Measurements from ENCODE around the gene P4HA3. TPM values are rescaled to one million over a fixed set of nuclear protein-coding genes. Genes with fewer than 3 reads are reported as not detected.

P4HA3 gene
- total RNA-seq, 3 donors from 2014 or later (not counting 1 experiment from before 2014, with no cell fraction given): not detected

- ATAC-seq: no peak
- H3K9me3 Mint-ChIP-seq: no peaks in the 10 kb centered on the region
Measured at GRCh38 chr11:74253361-74253760, 58.1 kb downstream of the P4HA3 start.

DNA sequence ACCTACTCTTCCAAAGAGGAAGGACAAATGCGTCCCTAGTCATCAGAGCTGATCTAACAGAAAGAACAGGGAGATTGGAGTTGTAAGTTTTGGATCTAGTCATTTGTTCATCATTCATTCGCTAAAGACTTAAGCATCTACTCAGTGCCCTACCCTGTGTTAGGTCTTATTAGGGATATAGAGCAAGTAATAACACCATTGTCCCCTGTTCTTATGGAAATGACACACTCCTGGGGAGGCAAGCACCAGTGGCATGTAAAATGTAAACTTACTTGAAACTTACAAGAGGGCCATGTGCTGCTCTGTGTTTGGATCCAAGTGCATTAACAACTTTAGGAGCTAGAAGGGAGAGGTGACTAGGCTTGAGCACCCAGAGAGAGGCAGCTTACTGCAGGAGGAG lies 61.9 kb downstream of the P4HA3 start:
- H3K4me3 ChIP-seq (ENCODE audit: low read length): no peak overlapping the region
- H3K9me3 ChIP-seq (ENCODE audit: control insufficient read depth, insufficient read depth, low read length): no peaks in the 10 kb centered on the region
- Mint-ChIP-seq H3K4me1 (no peaks in the 10 kb centered on the region), H3K27me3 (ENCODE audit: low read depth in 2 of 2) (no peaks in the 10 kb centered on the region), H3K36me3 (peaks cover 11% of the 10 kb centered on the region), H3K9me3 (no peaks in the 10 kb centered on the region), H3K27ac (no peak overlapping the region), H3K4me3 (no peak overlapping the region)
- no peak overlapping the region for H3K27ac ChIP-seq (ENCODE audit: low read length)
- WGBS (ENCODE audit: insufficient coverage): 100% methylated on average over 1 of the region's 2 CpGs
- H3K27me3 ChIP-seq (ENCODE audit: control insufficient read depth, insufficient read depth, low read length): no peaks in the 10 kb centered on the region
- DNase-seq (no peak), ATAC-seq (no peak)
- peaks cover 33% of the 10 kb centered on the region for H3K36me3 ChIP-seq (ENCODE audit: control insufficient read depth, insufficient read depth, low read length)
- H3K4me1 ChIP-seq (ENCODE audit: control insufficient read depth, insufficient read depth, low read length): no peaks in the 10 kb centered on the region
- TF ChIP-seq, protein P1, sequence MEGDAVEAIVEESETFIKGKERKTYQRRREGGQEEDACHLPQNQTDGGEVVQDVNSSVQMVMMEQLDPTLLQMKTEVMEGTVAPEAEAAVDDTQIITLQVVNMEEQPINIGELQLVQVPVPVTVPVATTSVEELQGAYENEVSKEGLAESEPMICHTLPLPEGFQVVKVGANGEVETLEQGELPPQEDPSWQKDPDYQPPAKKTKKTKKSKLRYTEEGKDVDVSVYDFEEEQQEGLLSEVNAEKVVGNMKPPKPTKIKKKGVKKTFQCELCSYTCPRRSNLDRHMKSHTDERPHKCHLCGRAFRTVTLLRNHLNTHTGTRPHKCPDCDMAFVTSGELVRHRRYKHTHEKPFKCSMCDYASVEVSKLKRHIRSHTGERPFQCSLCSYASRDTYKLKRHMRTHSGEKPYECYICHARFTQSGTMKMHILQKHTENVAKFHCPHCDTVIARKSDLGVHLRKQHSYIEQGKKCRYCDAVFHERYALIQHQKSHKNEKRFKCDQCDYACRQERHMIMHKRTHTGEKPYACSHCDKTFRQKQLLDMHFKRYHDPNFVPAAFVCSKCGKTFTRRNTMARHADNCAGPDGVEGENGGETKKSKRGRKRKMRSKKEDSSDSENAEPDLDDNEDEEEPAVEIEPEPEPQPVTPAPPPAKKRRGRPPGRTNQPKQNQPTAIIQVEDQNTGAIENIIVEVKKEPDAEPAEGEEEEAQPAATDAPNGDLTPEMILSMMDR (IDR thresholded peaks at IDR 0.05): no peak
- intact Hi-C loops (cut with micrococcal nuclease): no loop called here

More at GRCh38 chr11:74253361-74253760, 58.1 kb downstream of the P4HA3 start:
- intact Hi-C loops (cut with micrococcal nuclease): no loop called here
- TF ChIP-seq, protein P1 (IDR thresholded peaks at IDR 0.05): no peak
- H3K27me3 ChIP-seq (ENCODE audit: control insufficient read depth, insufficient read depth, low read length): no peaks in the 10 kb centered on the region
- Mint-ChIP-seq H3K27ac (no peak overlapping the region), H3K4me1 (no peaks in the 10 kb centered on the region), H3K36me3 (peaks cover 7% of the 10 kb centered on the region), H3K27me3 (ENCODE audit: low read depth in 2 of 2) (no peaks in the 10 kb centered on the region), H3K4me3 (no peak overlapping the region)
- WGBS (ENCODE audit: insufficient coverage): 98% methylated on average over 8 of the region's 8 CpGs
- no peak for DNase-seq
- H3K27ac ChIP-seq (ENCODE audit: low read length): no peak overlapping the region
- peaks cover 21% of the 10 kb centered on the region for H3K36me3 ChIP-seq (ENCODE audit: control insufficient read depth, insufficient read depth, low read length)
- H3K4me3 ChIP-seq (ENCODE audit: low read length): no peak overlapping the region
- no peaks in the 10 kb centered on the region for H3K4me1 ChIP-seq (ENCODE audit: control insufficient read depth, insufficient read depth, low read length)
- no peaks in the 10 kb centered on the region for H3K9me3 ChIP-seq (ENCODE audit: control insufficient read depth, insufficient read depth, low read length)

GRCh38 chr11:74248469-74248868 lies 63.0 kb downstream of the P4HA3 start:
- H3K9me3 ChIP-seq (ENCODE audit: control insufficient read depth, insufficient read depth, low read length): no peaks in the 10 kb centered on the region
- H3K36me3 ChIP-seq (ENCODE audit: control insufficient read depth, insufficient read depth, low read length): peaks cover 29% of the 10 kb centered on the region
- Mint-ChIP-seq H3K4me3 (no peak overlapping the region), H3K36me3 (peaks cover 8% of the 10 kb centered on the region), H3K27me3 (ENCODE audit: low read depth in 2 of 2) (no peaks in the 10 kb centered on the region), H3K4me1 (no peaks in the 10 kb centered on the region), H3K27ac (no peak overlapping the region), H3K9me3 (no peaks in the 10 kb centered on the region)
- no peaks in the 10 kb centered on the region for H3K27me3 ChIP-seq (ENCODE audit: control insufficient read depth, insufficient read depth, low read length)
- no peak for ATAC-seq
- WGBS (ENCODE audit: insufficient coverage): 100% methylated on average over 1 of the region's 1 CpG
- no peak for DNase-seq
- H3K4me3 ChIP-seq (ENCODE audit: low read length): no peak overlapping the region
- TF ChIP-seq, protein P1 (IDR thresholded peaks at IDR 0.05): no peak
- intact Hi-C loops (cut with micrococcal nuclease): no loop called here
- no peak overlapping the region for H3K27ac ChIP-seq (ENCODE audit: low read length)
- H3K4me1 ChIP-seq (ENCODE audit: control insufficient read depth, insufficient read depth, low read length): no peaks in the 10 kb centered on the region

DNA sequence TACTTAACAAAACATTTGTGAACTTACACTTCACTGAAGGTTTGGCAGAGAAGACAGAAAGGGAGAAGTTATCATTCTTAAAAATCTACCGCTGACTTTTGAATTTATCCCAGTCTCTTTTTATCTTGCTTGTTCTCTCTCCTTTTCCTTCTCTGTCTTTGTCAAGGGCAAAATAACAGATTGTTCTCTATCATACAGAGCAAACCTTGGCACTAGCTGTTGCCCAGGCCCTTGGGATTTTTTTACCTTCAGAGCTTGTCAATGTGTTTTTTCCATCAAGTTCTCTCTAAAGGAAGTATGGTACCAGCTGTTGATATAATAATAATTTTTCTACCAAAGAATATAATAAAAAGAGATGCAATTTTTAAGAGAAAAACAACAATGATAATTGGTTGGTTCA lies 73.2 kb downstream of the P4HA3 start:
- no peaks in the 10 kb centered on the region for H3K36me3 Mint-ChIP-seq
- H3K9me3 Mint-ChIP-seq: no peaks in the 10 kb centered on the region
- no peak for DNase-seq
- H3K27me3 Mint-ChIP-seq (ENCODE audit: low read depth in 2 of 2): no peaks in the 10 kb centered on the region
- no peak overlapping the region for H3K4me3 Mint-ChIP-seq
- WGBS (ENCODE audit: insufficient coverage): no CpG with 5 or more reads among the region's 1 CpG
- no peak overlapping the region for H3K4me3 ChIP-seq (ENCODE audit: low read length)
- H3K27ac Mint-ChIP-seq: no peak overlapping the region
- ATAC-seq: no peak
- H3K36me3 ChIP-seq (ENCODE audit: control insufficient read depth, insufficient read depth, low read length): peaks cover 37% of the 10 kb centered on the region
- no peaks in the 10 kb centered on the region for H3K27me3 ChIP-seq (ENCODE audit: control insufficient read depth, insufficient read depth, low read length)
- TF ChIP-seq, protein P1 (IDR thresholded peaks at IDR 0.05): no peak
- H3K4me1 ChIP-seq (ENCODE audit: control insufficient read depth, insufficient read depth, low read length): no peaks in the 10 kb centered on the region
- H3K27ac ChIP-seq (ENCODE audit: low read length): no peak overlapping the region
- intact Hi-C loops (cut with micrococcal nuclease): no loop called here
- no peaks in the 10 kb centered on the region for H3K4me1 Mint-ChIP-seq
- H3K9me3 ChIP-seq (ENCODE audit: control insufficient read depth, insufficient read depth, low read length): no peaks in the 10 kb centered on the region
